IgD-negative memory B cell (primary cell): ENCODE measurements around the gene UBE2E2. TPM values are rescaled to one million over a fixed set of nuclear protein-coding genes. Genes with fewer than 3 reads are reported as not detected.
A peak's percentile ranks its signal among the peaks of the same experiment; 100 is the strongest.

Experiments
- H3K27ac Mint-ChIP-seq, 3 donors: one replicate each; pipeline ENCODE4 v1.8.0; 2020 to 2022; ENCODE audit warnings: mild to moderate bottlenecking in 3 of 3, mixed read lengths in 3 of 3, moderate library complexity in 1 of 3
- H3K27me3 Mint-ChIP-seq: one replicate; pipeline ENCODE4 v1.8.0; 2021; ENCODE audit warnings: mixed read lengths
- H3K36me3 Mint-ChIP-seq: one replicate; pipeline ENCODE4 v1.8.0; 2020; ENCODE audit warnings: mild to moderate bottlenecking, mixed read lengths
- H3K4me1 Mint-ChIP-seq, 3 donors: one replicate each; pipeline ENCODE4 v1.8.0; 2020 to 2022; ENCODE audit warnings: mixed read lengths in 3 of 3, mild to moderate bottlenecking in 1 of 3
- H3K4me3 Mint-ChIP-seq, 4 donors: one replicate each; pipeline ENCODE4 v1.8.0; 2020 to 2022; ENCODE audit warnings: mild to moderate bottlenecking in 4 of 4, mixed read lengths in 4 of 4, moderate library complexity in 3 of 4
- H3K9me3 Mint-ChIP-seq, 3 donors: one replicate each; pipeline ENCODE4 v1.8.0; 2020 to 2021; ENCODE audit warnings: mixed read lengths in 3 of 3, mild to moderate bottlenecking in 1 of 3
- polyA plus RNA-seq: library from polyadenylated mRNA; unstranded; fragments of 300-500 nt; fragmentation: Illumina TruSeq; gene quantifications from one replicate; pipeline ENCODE4 v1.2.3, GENCODE V29; 2021

The UBE2E2 gene
- polyA plus RNA-seq, 1 donor from 2014 or later, result 59.8 TPM

DNA sequence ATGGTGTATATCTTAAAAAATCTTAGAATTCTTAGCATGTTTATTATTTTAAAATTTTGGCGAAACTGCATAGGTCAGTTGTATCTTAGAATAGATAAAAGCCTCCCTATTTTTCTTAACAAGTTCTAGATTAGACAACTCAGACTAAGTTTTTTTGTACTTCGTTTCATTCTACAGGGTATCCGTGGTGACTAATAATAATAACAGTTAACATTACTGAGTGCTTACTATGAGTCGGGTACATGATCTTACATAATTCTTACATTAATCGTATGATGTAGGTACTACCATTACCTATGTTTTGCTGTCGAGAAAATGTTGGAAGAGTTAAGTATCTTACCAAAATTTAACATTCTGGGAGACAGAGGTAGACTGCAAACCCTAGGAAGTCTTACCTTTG, 60.7 kb downstream of the UBE2E2 start:
- H3K4me3 Mint-ChIP-seq, result no peak overlapping the region
- H3K27me3 Mint-ChIP-seq, result no peaks in the 10 kb centered on the region
- H3K27ac Mint-ChIP-seq, result no peak overlapping the region
- H3K4me1 Mint-ChIP-seq, result peaks cover 3 to 11% (median 4%) of the 10 kb centered on the region in 3 donors
- no peaks in the 10 kb centered on the region for H3K9me3 Mint-ChIP-seq
- H3K36me3 Mint-ChIP-seq, result peaks cover 7% of the 10 kb centered on the region

DNA sequence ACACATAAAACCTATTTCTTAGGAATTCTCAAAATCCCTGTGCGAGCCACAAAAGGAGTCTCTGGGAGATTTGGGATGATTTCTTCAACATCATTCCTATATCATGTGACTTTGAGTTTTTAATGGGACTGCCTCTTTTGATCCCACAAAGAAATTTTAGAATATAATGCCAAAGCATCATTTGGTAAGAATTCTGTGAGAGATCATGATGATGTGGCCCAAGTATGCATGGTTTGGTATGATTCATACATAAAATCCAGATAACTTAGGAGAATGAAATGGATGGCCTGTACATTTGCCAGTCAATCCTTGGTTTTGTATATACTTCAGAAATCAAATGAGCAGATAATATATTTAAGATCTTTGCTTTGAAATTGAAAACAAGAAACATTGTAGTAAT, 61.3 kb downstream of the UBE2E2 start:
- Mint-ChIP-seq H3K27me3 (no peaks in the 10 kb centered on the region), H3K9me3 (no peaks in the 10 kb centered on the region)

DNA sequence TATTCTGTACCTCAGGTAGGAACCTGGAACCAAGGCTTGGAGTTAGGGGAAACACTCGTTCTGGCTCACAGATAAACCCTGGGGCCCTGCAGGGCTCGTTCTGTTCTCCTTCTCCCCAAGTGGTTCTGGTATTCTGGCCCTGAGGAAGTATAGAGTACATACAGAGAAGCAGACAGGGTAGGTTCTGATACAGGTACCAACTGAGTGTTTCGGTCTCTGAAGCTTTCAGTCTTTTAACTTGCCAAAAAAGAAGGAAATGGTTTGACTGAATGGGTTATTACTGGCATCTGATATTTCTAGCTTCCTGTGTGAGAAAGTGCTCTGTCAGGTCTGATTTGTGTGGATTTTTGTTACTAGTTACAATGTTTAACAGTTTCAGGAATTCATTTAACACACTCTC, 67.3 kb downstream of the UBE2E2 start:
- H3K27ac Mint-ChIP-seq, result peak overlapping the region in 1 of 3 donors; percentile 90
- no peak overlapping the region for H3K4me3 Mint-ChIP-seq
- H3K36me3 Mint-ChIP-seq, result peaks cover 8% of the 10 kb centered on the region
- no peaks in the 10 kb centered on the region for H3K27me3 Mint-ChIP-seq
- peaks cover 0 to 9% (median 0%) of the 10 kb centered on the region in 3 donors for H3K9me3 Mint-ChIP-seq
- peaks cover 4 to 23% (median 9%) of the 10 kb centered on the region in 3 donors for H3K4me1 Mint-ChIP-seq

More for the DNA sequence above, 61.3 kb downstream of the UBE2E2 start:
- Mint-ChIP-seq H3K27ac (no peak overlapping the region), H3K36me3 (peaks cover 7% of the 10 kb centered on the region), H3K4me3 (no peak overlapping the region), H3K4me1 (peaks cover 0 to 11% (median 4%) of the 10 kb centered on the region in 3 donors)

DNA sequence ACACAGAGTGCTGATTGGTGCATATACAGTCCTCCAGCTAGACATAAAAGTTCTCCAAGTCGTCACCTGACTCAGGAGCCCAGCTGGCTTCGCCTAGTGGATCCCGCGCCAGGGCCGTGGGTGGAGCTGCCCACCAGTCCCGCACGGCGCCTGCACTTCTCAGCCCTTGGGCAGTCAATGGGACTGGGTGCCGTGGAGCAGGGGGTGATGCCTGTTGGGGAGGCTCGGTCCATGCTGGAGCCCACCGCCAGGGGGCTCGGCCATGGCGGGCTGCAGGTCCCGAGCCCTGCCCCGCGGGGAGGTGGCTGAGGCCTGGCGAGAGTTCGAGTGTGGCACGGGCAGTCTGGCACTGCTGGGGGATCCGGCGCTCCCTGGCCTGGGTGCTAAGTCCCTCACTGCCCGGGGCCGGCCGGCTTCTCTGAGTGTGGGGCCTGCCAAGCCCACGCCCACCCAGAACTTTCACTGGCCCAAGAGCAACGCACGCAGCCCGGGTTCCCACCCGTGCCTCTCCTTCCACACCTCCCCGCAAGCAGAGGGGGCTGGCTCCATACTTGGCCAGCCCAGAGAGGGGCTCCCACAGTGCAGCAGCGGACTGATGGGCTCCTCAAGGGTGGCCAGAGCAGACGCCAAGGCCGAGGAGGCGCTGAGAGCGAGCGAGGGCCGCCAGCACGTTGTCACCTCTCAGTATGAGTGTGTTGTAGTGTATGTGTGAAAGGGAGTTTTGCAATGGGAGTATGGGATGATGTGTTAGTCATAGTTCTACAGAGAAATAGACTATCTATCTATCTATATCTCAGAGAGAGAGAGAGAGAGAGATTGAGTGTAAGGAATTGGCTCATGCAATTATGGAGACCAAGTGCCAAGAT, 69.0 kb downstream of the UBE2E2 start:
- Mint-ChIP-seq H3K27me3 (no peaks in the 10 kb centered on the region), H3K9me3 (peaks cover 0 to 9% (median 0%) of the 10 kb centered on the region in 3 donors), H3K4me3 (peak overlapping the region in 1 of 4 donors; percentile 27), H3K27ac (no peak overlapping the region), H3K4me1 (peaks cover 8 to 29% (median 14%) of the 10 kb centered on the region in 3 donors), H3K36me3 (peaks cover 5% of the 10 kb centered on the region)

DNA sequence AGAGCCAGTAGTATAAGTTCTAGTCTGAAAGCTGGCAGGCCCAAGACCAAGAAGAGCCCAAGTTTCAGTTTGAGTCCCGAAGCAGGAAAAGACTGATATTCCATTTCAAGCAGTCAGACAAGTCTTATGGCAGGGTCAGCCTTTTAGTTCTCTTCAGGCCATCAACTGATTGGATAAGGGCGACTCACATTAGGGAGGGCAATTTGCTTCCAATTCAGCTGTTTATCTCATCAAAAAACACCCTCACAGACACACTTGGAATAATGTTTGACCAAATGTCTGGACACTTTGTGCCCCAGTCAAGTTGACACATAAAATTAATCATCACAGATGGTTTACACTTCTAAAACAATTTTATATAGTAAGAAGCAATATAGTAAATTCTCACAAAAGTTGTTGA, 69.7 kb downstream of the UBE2E2 start:
- H3K27ac Mint-ChIP-seq, result peak overlapping the region in 2 of 3 donors; percentile 3 to 39

DNA sequence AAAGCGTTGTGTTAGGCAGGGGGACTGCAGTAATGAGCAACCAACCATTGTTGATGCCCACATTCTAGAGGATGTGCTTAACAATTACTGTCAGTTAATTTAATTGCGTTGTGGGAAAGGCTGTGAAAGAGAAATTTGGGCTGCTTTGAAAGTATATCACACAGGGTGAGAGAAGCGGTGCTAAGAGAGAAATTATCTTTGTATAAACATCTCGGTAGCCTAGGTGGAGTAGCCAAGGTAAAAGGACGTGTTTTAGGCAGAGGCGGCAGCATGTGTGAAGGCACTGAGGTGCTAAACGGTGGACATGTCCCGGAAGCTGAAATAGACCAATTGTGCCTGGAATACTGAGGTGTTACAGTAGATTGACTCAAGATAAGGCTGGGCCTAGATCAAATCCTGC, 71.9 kb downstream of the UBE2E2 start:
- H3K9me3 Mint-ChIP-seq, result peaks cover 0 to 9% (median 0%) of the 10 kb centered on the region in 3 donors
- peaks cover 10 to 36% (median 20%) of the 10 kb centered on the region in 3 donors for H3K4me1 Mint-ChIP-seq

More for the DNA sequence above, 69.7 kb downstream of the UBE2E2 start:
- Mint-ChIP-seq H3K27me3 (no peaks in the 10 kb centered on the region), H3K4me1 (peaks cover 8 to 32% (median 14%) of the 10 kb centered on the region in 3 donors), H3K36me3 (peaks cover 5% of the 10 kb centered on the region), H3K9me3 (peaks cover 0 to 9% (median 0%) of the 10 kb centered on the region in 3 donors), H3K4me3 (no peak overlapping the region)

DNA sequence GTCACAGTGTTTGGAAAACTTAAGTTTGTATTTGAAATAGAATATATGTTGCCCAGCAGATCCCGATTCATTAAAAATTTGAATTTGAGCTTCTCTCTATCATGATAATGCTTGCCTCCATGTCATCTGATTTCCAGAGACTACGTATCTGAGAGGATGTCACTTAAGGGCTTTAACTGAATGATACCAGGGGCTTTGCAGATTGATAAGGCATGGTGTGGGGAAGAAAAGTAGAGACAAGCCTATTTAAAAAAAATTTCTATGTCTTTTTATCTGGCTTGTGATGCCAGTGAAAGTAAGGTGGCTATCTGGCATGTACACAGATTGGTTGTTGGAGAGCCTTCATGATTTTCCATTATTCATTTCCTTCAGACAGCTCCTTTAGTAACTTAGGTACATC, 72.7 kb downstream of the UBE2E2 start:
- H3K36me3 Mint-ChIP-seq, result peaks cover 2% of the 10 kb centered on the region

More for the DNA sequence above, 71.9 kb downstream of the UBE2E2 start:
- Mint-ChIP-seq H3K27ac (no peak overlapping the region), H3K4me3 (no peak overlapping the region), H3K36me3 (peaks cover 2% of the 10 kb centered on the region), H3K27me3 (no peaks in the 10 kb centered on the region)

DNA sequence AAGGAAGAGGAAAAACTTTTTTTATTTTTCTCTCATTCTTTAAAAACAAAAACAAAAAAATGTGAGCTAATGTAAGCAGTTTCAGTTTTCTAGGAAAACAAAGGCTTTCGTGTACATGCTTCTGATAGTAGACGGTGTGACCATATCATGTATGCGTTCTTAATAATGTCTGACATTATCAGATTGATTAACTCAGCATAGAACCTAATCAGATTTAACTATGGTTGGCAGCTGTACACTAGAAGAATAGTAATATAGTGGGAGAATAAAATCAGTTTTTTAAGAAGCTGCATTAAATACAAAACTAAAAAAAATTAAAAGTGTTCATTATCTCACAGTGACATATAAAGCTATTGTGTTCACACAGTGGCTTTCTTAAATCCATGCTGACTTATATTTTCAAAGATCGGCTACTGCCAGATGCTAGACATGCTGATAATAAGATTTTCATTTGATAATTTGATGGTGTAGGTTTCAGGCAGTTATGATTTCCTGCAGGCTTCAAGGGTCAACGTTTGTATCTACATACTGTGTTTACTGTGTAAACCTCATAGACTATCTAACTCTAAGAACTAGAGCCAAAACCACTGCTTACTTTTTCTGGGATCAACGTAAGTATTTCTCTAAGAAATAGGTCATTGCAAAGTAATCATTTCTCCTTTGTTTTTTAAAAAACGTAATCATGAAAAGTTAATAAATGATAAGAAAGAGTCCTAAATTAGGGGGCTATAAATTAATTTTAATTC, 74.0 kb downstream of the UBE2E2 start:
- H3K27me3 Mint-ChIP-seq, result no peaks in the 10 kb centered on the region
- no peak overlapping the region for H3K4me3 Mint-ChIP-seq
- H3K9me3 Mint-ChIP-seq, result no peaks in the 10 kb centered on the region
- H3K27ac Mint-ChIP-seq, result no peak overlapping the region
- H3K36me3 Mint-ChIP-seq, result peaks cover 2% of the 10 kb centered on the region
- H3K4me1 Mint-ChIP-seq, result peaks cover 12 to 31% (median 23%) of the 10 kb centered on the region in 3 donors

More for the DNA sequence above, 72.7 kb downstream of the UBE2E2 start:
- peaks cover 0 to 5% (median 0%) of the 10 kb centered on the region in 3 donors for H3K9me3 Mint-ChIP-seq
- no peak overlapping the region for H3K4me3 Mint-ChIP-seq
- no peak overlapping the region for H3K27ac Mint-ChIP-seq
- H3K4me1 Mint-ChIP-seq, result peaks cover 12 to 34% (median 23%) of the 10 kb centered on the region in 3 donors
- no peaks in the 10 kb centered on the region for H3K27me3 Mint-ChIP-seq

DNA sequence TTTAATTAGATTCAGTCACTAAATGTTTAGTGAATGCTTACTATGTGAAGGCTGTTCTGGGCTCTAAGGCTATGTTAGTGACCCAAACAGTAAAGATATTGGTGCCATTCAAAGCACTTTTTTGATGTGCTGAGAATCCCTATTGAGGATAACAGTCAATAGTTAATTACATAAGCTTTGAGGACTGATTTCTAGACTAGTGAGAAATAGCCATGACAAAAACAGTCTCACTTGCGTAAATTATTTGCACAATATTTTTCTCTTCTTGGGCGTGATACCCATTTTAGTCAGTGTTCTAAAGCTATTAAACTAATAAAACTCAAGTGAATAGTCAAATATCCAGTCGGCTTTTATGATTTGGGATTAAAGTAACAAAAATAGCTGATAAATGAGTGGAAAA, 74.6 kb downstream of the UBE2E2 start:
- H3K4me3 Mint-ChIP-seq, result no peak overlapping the region
- peaks cover 8 to 30% (median 21%) of the 10 kb centered on the region in 3 donors for H3K4me1 Mint-ChIP-seq
- no peaks in the 10 kb centered on the region for H3K36me3 Mint-ChIP-seq
- H3K9me3 Mint-ChIP-seq, result no peaks in the 10 kb centered on the region
- H3K27me3 Mint-ChIP-seq, result no peaks in the 10 kb centered on the region
- H3K27ac Mint-ChIP-seq, result no peak overlapping the region

DNA sequence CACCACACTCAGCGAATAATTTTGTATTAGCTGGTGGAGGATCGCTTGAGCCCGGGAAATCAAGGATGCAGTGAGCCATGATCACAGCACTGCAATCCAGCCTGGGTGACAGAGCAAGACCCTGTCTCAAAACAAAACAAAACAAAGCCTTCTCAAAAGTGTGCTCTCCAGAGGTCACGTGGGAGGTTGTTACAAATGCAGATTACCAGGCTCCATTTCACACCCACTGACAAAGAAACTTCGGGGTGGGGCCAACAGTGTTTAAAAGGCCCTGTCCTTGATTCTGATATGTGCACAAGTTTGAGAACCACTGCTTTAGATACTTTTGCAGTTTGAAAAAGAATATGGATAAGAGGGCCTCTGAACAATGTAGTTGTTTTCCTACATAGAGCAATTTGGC, 80.5 kb downstream of the UBE2E2 start:
- no peak overlapping the region for H3K4me3 Mint-ChIP-seq
- no peak overlapping the region for H3K27ac Mint-ChIP-seq
- peaks cover 15 to 32% (median 16%) of the 10 kb centered on the region in 3 donors for H3K4me1 Mint-ChIP-seq
- H3K36me3 Mint-ChIP-seq, result peaks cover 3% of the 10 kb centered on the region
- H3K27me3 Mint-ChIP-seq, result no peaks in the 10 kb centered on the region
- peaks cover 0 to 18% (median 7%) of the 10 kb centered on the region in 3 donors for H3K9me3 Mint-ChIP-seq

DNA sequence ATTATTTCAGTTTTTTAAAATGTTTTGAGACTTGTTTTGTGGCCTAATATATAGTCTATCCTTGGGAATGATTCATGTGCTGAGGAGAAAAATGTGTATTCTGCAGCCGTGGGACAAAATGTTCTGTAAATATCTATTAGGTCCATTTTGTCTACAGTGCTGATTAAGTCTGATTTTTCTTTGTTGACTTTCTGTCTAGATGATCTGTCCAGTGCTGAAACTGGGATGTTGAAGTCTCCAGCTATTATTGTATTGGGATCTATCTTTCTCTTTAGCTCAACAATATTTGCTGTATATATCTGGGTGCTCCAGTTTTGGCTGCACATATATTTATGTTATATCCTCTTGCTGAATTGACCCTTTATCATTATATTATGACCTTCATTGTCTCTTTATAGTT, 85.2 kb downstream of the UBE2E2 start:
- peaks cover 16 to 24% (median 21%) of the 10 kb centered on the region in 3 donors for H3K4me1 Mint-ChIP-seq
- H3K27ac Mint-ChIP-seq, result no peak overlapping the region
- H3K9me3 Mint-ChIP-seq, result peaks cover 0 to 18% (median 7%) of the 10 kb centered on the region in 3 donors
- H3K27me3 Mint-ChIP-seq, result no peaks in the 10 kb centered on the region
- peaks cover 3% of the 10 kb centered on the region for H3K36me3 Mint-ChIP-seq
- H3K4me3 Mint-ChIP-seq, result no peak overlapping the region

DNA sequence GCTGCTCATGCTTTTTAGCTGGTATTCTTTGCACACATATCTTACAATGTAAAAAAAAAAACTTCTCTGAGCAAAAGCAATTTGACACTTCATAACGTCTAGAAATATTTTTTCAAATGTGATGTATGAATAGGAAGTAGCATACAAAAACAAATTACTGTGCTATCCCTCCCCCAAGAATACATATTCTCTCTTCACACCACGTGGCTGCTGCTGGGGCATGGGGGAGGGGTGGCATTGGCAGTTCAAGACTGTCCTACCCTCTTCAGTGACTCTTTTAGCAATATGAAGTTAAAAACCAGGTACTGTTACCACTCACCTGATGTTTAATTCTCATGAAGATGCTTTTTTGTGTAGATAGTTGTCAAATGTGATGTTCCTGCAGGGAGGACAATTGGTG, 85.6 kb downstream of the UBE2E2 start:
- H3K4me1 Mint-ChIP-seq, result peaks cover 16 to 24% (median 22%) of the 10 kb centered on the region in 3 donors
- peaks cover 0 to 18% (median 7%) of the 10 kb centered on the region in 3 donors for H3K9me3 Mint-ChIP-seq
- H3K27me3 Mint-ChIP-seq, result no peaks in the 10 kb centered on the region
- peaks cover 3% of the 10 kb centered on the region for H3K36me3 Mint-ChIP-seq
- H3K4me3 Mint-ChIP-seq, result no peak overlapping the region
- no peak overlapping the region for H3K27ac Mint-ChIP-seq

DNA sequence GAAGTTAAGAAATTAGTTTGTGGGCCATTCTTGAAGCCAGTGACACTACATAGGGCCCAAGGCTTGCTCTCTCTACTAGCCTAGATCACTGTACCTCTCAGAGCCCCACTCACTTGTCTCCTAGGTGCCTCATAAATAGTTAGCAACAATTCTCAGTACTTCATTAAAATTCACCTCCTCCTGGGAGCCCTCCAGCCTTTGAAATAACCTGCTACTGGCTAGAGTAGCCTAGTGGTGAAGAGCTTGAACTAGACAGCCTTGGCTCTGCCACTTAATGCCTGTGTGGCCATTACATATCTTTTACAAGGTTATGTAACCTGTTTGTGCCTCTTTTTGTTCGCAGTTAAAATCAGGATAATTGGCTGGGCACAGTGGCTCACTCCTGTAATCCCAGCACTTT, 89.3 kb downstream of the UBE2E2 start:
- H3K9me3 Mint-ChIP-seq, result peaks cover 0 to 4% (median 0%) of the 10 kb centered on the region in 3 donors
- H3K4me1 Mint-ChIP-seq, result peaks cover 24 to 28% (median 27%) of the 10 kb centered on the region in 3 donors
- no peak overlapping the region for H3K27ac Mint-ChIP-seq
- no peaks in the 10 kb centered on the region for H3K27me3 Mint-ChIP-seq
- peaks cover 1% of the 10 kb centered on the region for H3K36me3 Mint-ChIP-seq
- H3K4me3 Mint-ChIP-seq, result no peak overlapping the region

DNA sequence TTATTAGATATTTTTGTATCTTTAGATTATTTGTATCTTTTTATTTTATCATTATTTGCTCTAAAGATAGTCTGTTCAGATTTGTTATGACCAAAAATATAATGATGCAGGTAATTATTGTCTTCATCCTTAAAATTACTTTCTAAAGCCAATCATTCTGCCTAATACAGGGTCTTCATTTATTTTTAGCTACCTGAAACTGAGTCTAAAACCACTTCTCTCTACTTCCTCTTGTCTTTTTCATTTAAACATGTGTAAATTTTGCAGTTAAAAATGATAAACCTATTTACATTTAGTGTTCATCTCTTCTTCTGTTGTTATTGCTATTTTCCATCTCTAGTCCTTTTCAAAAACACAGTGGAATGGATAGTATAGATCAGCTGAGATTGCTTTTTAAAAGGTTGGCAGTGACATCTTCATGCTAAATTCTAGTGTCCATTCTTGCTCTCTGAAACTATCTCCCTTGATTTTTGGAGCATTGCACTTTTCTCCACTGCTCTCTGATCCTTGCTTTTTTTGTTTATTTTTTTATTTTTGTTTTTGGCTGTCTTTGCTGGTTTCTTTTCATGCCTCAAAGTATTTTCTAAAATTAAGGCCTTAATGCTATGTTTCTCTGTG, 91.8 kb downstream of the UBE2E2 start:
- Mint-ChIP-seq H3K27me3 (no peaks in the 10 kb centered on the region), H3K4me1 (peaks cover 14 to 19% (median 15%) of the 10 kb centered on the region in 3 donors), H3K4me3 (peak overlapping the region in 2 of 4 donors; percentile 3 to 81), H3K36me3 (peaks cover 4% of the 10 kb centered on the region), H3K27ac (peak overlapping the region in 1 of 3 donors; percentile 5), H3K9me3 (no peaks in the 10 kb centered on the region)
